Measurements from ENCODE around the gene GPHN. TPM values are rescaled to one million over a fixed set of nuclear protein-coding genes. Genes with fewer than 3 reads are reported as not detected.

Gene GPHN
- total RNA-seq, 1 experiment from 2014 or later, result 23.4 TPM

DNA sequence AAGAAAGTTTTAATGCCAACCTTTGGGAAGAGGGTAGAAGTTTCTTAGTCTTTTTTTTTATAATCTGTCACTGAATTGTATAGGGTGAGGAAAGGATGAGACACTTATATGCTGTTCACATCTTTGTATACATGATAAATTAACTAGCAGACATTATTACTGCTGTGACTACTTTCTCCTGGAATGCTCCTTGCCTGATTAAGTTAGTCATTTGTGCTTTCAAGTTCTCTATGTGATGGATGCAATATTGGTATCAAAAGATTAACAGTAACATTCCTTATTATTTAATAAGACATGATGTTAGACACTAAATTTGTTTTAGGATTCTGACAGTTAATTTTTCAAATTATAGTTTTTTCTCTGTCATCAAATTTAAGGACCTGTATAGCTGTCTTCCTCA is 457.9 kb downstream of the GPHN start:
- BruUV-seq (replicated peaks), result no TSS peak
- H3K9me3 ChIP-seq (ENCODE audit: low read length), result no peaks in the 10 kb centered on the region
- no peak for TF ChIP-seq EZH2 (IDR thresholded peaks at IDR 0.05; ENCODE audit: low read length, unreplicated experiment)
- no peak for TF ChIP-seq EZH2phosphoT487 (IDR thresholded peaks at IDR 0.05; ENCODE audit: borderline replicate concordance, low read length)
- TF ChIP-seq, protein P1, sequence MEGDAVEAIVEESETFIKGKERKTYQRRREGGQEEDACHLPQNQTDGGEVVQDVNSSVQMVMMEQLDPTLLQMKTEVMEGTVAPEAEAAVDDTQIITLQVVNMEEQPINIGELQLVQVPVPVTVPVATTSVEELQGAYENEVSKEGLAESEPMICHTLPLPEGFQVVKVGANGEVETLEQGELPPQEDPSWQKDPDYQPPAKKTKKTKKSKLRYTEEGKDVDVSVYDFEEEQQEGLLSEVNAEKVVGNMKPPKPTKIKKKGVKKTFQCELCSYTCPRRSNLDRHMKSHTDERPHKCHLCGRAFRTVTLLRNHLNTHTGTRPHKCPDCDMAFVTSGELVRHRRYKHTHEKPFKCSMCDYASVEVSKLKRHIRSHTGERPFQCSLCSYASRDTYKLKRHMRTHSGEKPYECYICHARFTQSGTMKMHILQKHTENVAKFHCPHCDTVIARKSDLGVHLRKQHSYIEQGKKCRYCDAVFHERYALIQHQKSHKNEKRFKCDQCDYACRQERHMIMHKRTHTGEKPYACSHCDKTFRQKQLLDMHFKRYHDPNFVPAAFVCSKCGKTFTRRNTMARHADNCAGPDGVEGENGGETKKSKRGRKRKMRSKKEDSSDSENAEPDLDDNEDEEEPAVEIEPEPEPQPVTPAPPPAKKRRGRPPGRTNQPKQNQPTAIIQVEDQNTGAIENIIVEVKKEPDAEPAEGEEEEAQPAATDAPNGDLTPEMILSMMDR (conservative IDR thresholded peaks at IDR 0.05; ENCODE audit: low read depth, low read length), result no peak
- no peak overlapping the region for H3K27ac ChIP-seq (ENCODE audit: low read length)
- H3K79me2 ChIP-seq (ENCODE audit: low read length), result no peaks in the 10 kb centered on the region
- ChIA-PET CTCF (no interaction called here), POLR2A (ENCODE audit: unreplicated experiment) (no interaction called here)
- no peaks in the 10 kb centered on the region for H3K27me3 ChIP-seq (ENCODE audit: low read length)
- DNase-seq, result peak; percentile 7
- H3K9ac ChIP-seq (ENCODE audit: low read length), result no peak overlapping the region
- no peaks in the 10 kb centered on the region for H3K4me1 ChIP-seq (ENCODE audit: insufficient read depth, low read length)
- H4K20me1 ChIP-seq (ENCODE audit: low read length), result no peaks in the 10 kb centered on the region
- H2AFZ ChIP-seq (ENCODE audit: low read length), result no peak overlapping the region
- no peak overlapping the region for H3K4me2 ChIP-seq (ENCODE audit: low read length)
- ATAC-seq, result no peak
- H3K9me2 ChIP-seq (replicated peaks; ENCODE audit: low read length), result no peaks in the 10 kb centered on the region
- H3K36me3 ChIP-seq (ENCODE audit: low read depth, low read length), result peaks cover 5% of the 10 kb centered on the region; the same call in 1 of the 2 replicates
- no peak overlapping the region for H3K4me3 ChIP-seq (ENCODE audit: low read length)
- no peaks in the 10 kb centered on the region for H3F3A ChIP-seq (ENCODE audit: low read length, unreplicated experiment)
- intact Hi-C loops (cut with micrococcal nuclease), result no loop called here

DNA sequence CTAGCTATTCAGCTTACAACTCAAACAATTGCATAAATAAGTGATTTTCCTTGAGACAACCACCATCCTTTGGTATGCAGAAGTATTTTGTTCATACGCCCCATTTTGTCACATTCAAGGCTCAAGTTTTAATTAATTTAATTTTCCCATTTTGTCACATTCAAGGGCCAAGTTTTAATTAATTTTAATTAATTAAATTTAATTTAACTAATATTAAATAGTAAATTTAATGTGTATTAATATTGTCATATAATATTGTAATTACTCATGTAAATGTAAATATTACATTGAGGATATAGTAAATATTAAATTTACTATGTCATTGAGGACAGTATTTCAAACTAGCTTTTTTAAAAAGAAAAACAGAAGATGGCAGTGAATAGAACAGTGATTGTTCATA is 464.5 kb downstream of the GPHN start:
- H3K4me1 ChIP-seq (ENCODE audit: insufficient read depth, low read length), result peaks cover 15% of the 10 kb centered on the region
- H3K36me3 ChIP-seq (ENCODE audit: low read depth, low read length), result peaks cover 2% of the 10 kb centered on the region; the same call in 1 of the 2 replicates
- no peaks in the 10 kb centered on the region for H3K9me3 ChIP-seq (ENCODE audit: low read length)
- no peak overlapping the region for H3K4me3 ChIP-seq (ENCODE audit: low read length)
- TF ChIP-seq EZH2 (IDR thresholded peaks at IDR 0.05; ENCODE audit: low read length, unreplicated experiment), result no peak
- TF ChIP-seq, protein P1 (conservative IDR thresholded peaks at IDR 0.05; ENCODE audit: low read depth, low read length), result no peak
- H3K27ac ChIP-seq (ENCODE audit: low read length), result no peak overlapping the region
- BruUV-seq (replicated peaks), result no TSS peak
- no peaks in the 10 kb centered on the region for H3K27me3 ChIP-seq (ENCODE audit: low read length)
- H3K79me2 ChIP-seq (ENCODE audit: low read length), result no peaks in the 10 kb centered on the region
- H2AFZ ChIP-seq (ENCODE audit: low read length), result no peak overlapping the region
- H4K20me1 ChIP-seq (ENCODE audit: low read length), result no peaks in the 10 kb centered on the region
- POLR2A ChIA-PET (ENCODE audit: unreplicated experiment), result no interaction called here
- no peaks in the 10 kb centered on the region for H3K9me2 ChIP-seq (replicated peaks; ENCODE audit: low read length)
- DNase-seq, result no peak
- ATAC-seq, result no peak
- H3K4me2 ChIP-seq (ENCODE audit: low read length), result no peak overlapping the region
- CTCF ChIA-PET, result no interaction called here
- H3F3A ChIP-seq (ENCODE audit: low read length, unreplicated experiment), result peaks cover 9% of the 10 kb centered on the region
- H3K9ac ChIP-seq (ENCODE audit: low read length), result no peak overlapping the region
- intact Hi-C loops (cut with micrococcal nuclease), result loop anchor here (5.0 kb wide), 1 partner anchor 145 kb away; no protein-coding TSS in a partner anchor

- Histone ChIP-seq H3K4me1 (ENCODE audit: insufficient read depth, low read length) (peaks cover 22% of the 10 kb centered on the region), H3K27me3 (ENCODE audit: low read length) (no peaks in the 10 kb centered on the region), H4K20me1 (ENCODE audit: low read length) (no peaks in the 10 kb centered on the region), H2AFZ (ENCODE audit: low read length) (no peak overlapping the region), H3K9ac (ENCODE audit: low read length) (no peak overlapping the region), H3K9me2 (replicated peaks; ENCODE audit: low read length) (no peaks in the 10 kb centered on the region), H3K79me2 (ENCODE audit: low read length) (no peaks in the 10 kb centered on the region), H3K27ac (ENCODE audit: low read length) (no peak overlapping the region), H3K36me3 (ENCODE audit: low read depth, low read length) (peaks cover 2% of the 10 kb centered on the region; the same call in 1 of the 2 replicates), H3K9me3 (ENCODE audit: low read length) (no peaks in the 10 kb centered on the region), H3K4me3 (ENCODE audit: low read length) (no peak overlapping the region), H3F3A (ENCODE audit: low read length, unreplicated experiment) (peaks cover 9% of the 10 kb centered on the region), H3K4me2 (ENCODE audit: low read length) (peak overlapping the region; percentile 41)
- ATAC-seq (peak; percentile 87), DNase-seq (peak; percentile 59)
- TF ChIP-seq EZH2phosphoT487 (IDR thresholded peaks at IDR 0.05; ENCODE audit: borderline replicate concordance, low read length), result no peak
- TF ChIP-seq EZH2 (IDR thresholded peaks at IDR 0.05; ENCODE audit: low read length, unreplicated experiment), result no peak
- TF ChIP-seq, protein P1 (conservative IDR thresholded peaks at IDR 0.05; ENCODE audit: low read depth, low read length), result no peak
- no TSS peak for BruUV-seq (replicated peaks)
- intact Hi-C loops (cut with micrococcal nuclease), result loop anchor here (1.0 to 5.0 kb wide), 2 partner anchors 29 to 143 kb away; no protein-coding TSS in a partner anchor
- POLR2A ChIA-PET (ENCODE audit: unreplicated experiment), result interaction anchor here (0.6 kb wide), 1 partner anchor 220 kb away, joined by 5 read pairs; no protein-coding TSS in a partner anchor
- CTCF ChIA-PET, result interaction anchor here (0.6 to 0.8 kb wide), 2 partner anchors 10 to 144 kb away, joined by 3 to 5 read pairs; no protein-coding TSS in a partner anchor
These were observed 466.6 kb downstream of the GPHN start for GRCh38 chr14:66974397-66975025.

Data from PC-3 (cell line).